Activated naive CD8-positive, alpha-beta T cell treated with anti-CD3 and anti-CD28 coated beads for 36 hours (primary cell): ENCODE results near the gene P2RX1. TPM values are rescaled to one million over a fixed set of nuclear protein-coding genes. Genes with fewer than 3 reads are reported as not detected.

Source experiments
- DNase-seq: peaks from one replicate; pipeline ENCODE4 v3.0.0; 2021
- H3K27ac Mint-ChIP-seq: one replicate; pipeline ENCODE4 v1.8.0; 2022; ENCODE audit warnings: mild to moderate bottlenecking, moderate library complexity, mixed read lengths
- H3K27me3 Mint-ChIP-seq: one replicate; pipeline ENCODE4 v1.8.0; 2022; ENCODE audit warnings: mild to moderate bottlenecking, mixed read lengths
- H3K36me3 Mint-ChIP-seq: one replicate; pipeline ENCODE4 v1.8.0; 2021; ENCODE audit warnings: mild to moderate bottlenecking, mixed read lengths
- H3K4me1 Mint-ChIP-seq: one replicate; pipeline ENCODE4 v1.8.0; 2021; ENCODE audit warnings: mixed read lengths
- H3K4me3 Mint-ChIP-seq: one replicate; pipeline ENCODE4 v1.8.0; 2022; ENCODE audit warnings: mild to moderate bottlenecking, moderate library complexity, mixed read lengths
- H3K9me3 Mint-ChIP-seq: one replicate; pipeline ENCODE4 v1.8.0; 2022; ENCODE audit warnings: mixed read lengths
- total RNA-seq, 2 experiments: library from RNA; stranded (reverse); gene quantifications; one replicate each; pipeline ENCODE4 v1.2.3, GENCODE V29; 2021

Gene P2RX1
- total RNA-seq, 2 experiments from 2014 or later: 0.45 to 0.54 TPM

- Mint-ChIP-seq H3K36me3 (no peaks in the 10 kb centered on the region), H3K27ac (peak within 1 kb of the TSS; percentile 58), H3K9me3 (no peaks in the 10 kb centered on the region), H3K4me3 (peak within 1 kb of the TSS; percentile 80), H3K4me1 (peaks cover 25% of the 10 kb centered on the region), H3K27me3 (no peaks in the 10 kb centered on the region)
- DNase-seq: peak; percentile 95
These were observed 23.1 kb downstream of the P2RX1 start, which contains the start of gene CAMKK1 for GRCh38 chr17:3893003-3893719. CAMKK1 (minus strand) TSS chr17:3893053; CDS start chr17:3885687, 7,366 bp downstream.

DNA sequence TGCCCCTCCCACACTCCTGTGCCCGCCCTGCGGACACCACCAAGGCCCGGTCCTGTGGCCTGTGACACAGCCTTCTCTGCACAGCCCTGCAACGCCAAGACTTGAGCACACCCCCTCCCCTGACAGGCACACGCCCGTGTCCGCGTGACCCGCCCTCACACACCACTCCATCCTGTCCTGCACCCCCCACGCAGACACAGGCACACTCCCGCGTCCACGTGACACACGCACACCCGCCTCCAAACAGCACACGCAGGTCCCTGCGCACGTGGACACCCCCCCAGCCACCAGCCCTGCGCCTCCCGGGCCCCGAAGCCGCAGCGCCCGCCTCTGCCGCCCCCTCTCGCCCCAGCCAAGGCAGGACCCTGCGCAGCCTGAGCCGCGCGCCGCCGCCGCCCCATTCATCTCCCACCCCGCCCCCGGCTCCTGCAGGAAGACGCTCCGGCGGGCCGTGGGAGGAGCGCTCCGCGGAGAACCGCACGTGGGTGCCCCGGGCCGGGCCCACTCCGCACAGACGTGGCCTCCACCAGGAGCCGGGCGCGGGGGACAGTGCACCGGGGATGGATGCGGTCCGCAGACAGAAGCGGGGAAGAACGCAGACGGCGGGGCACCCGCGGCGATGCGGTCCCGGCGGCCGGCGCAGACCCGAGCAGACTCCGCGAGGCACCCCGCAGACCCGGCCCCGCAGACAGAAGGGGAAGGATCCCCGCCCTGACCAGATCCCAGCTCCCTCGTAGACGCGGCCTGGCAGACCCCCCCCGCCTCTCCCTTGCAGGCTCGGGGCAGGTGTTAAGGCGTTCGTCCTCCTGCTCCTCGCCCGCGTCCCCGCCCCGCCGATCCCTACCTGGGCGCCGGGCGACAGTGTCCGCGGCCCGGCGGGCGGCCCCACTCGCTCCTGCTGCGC lies 23.9 kb downstream of the P2RX1 start:
- H3K36me3 Mint-ChIP-seq: no peaks in the 10 kb centered on the region
- no peaks in the 10 kb centered on the region for H3K9me3 Mint-ChIP-seq
- H3K27me3 Mint-ChIP-seq: no peaks in the 10 kb centered on the region
- H3K27ac Mint-ChIP-seq: peak overlapping the region; percentile 57
- DNase-seq: peak; percentile 71
- peak overlapping the region; percentile 80 for H3K4me3 Mint-ChIP-seq
- H3K4me1 Mint-ChIP-seq: peaks cover 30% of the 10 kb centered on the region

GRCh38 chr17:3891626-3892094 lies 24.6 kb downstream of the P2RX1 start:
- Mint-ChIP-seq H3K27ac (peak overlapping the region; percentile 57), H3K4me3 (peak overlapping the region; percentile 80), H3K27me3 (no peaks in the 10 kb centered on the region), H3K36me3 (no peaks in the 10 kb centered on the region), H3K4me1 (peaks cover 37% of the 10 kb centered on the region), H3K9me3 (no peaks in the 10 kb centered on the region)
- DNase-seq: no peak

DNA sequence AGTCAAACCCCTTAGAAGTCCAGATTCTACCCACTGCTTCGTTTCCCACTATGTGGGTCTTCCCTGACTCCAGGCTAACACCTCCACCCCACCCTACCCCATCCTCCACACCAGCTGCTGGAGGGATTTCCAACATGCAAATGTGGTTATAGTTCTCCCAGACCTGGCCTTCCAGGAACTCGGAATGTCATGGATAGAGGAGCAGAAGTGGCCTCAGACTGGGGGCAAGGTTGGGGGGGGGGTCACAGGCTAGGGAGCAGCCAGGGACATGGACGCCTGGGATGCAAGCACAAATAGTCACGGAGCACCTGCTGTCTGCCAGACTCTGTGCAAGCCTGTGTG lies 25.4 kb downstream of the P2RX1 start:
- no peaks in the 10 kb centered on the region for H3K27me3 Mint-ChIP-seq
- peaks cover 42% of the 10 kb centered on the region for H3K4me1 Mint-ChIP-seq
- H3K9me3 Mint-ChIP-seq: no peaks in the 10 kb centered on the region
- peak overlapping the region; percentile 80 for H3K4me3 Mint-ChIP-seq
- no peak for DNase-seq
- H3K36me3 Mint-ChIP-seq: no peaks in the 10 kb centered on the region
- H3K27ac Mint-ChIP-seq: no peak overlapping the region

DNA sequence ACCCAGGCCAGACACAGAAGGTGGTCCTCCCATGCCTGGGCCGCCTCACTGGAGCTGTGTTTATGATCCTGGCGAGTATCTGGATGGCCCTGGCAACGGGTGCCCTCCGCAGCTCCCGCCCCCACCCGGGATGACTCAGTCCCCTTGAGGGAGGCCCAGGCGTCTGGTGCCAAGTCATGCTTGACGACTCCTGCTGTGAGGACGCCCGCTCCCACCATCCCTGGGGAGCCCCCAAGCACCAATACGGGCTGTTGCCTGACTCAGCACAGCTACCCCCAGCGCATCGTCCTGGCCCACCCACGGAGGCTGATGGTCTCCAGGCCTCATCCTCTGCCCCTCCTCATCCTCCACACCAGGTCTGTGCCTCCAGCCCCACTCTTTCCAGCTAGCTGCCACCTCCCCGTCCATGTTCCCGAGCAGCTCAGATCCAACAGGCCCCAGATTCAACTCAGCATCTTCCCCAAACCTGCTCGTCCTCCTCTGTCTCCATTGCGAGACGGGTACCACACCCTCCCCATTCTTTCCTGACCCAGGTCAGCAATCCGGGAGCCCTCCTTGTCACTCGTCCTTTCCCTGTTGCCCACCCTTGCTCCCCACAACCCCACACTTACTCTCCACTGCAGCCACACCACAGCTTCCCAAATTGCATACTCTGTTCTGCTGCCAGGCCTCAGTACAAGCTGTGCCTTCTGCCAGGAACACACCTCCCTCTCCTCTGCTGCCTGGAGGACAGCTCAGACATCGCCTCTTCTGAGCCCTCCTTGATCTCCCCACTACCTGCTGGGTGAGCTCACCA lies 26.0 kb downstream of the P2RX1 start:
- H3K4me3 Mint-ChIP-seq: no peak overlapping the region
- H3K4me1 Mint-ChIP-seq: peaks cover 42% of the 10 kb centered on the region
- H3K9me3 Mint-ChIP-seq: no peaks in the 10 kb centered on the region
- H3K27me3 Mint-ChIP-seq: no peaks in the 10 kb centered on the region
- no peaks in the 10 kb centered on the region for H3K36me3 Mint-ChIP-seq
- DNase-seq: no peak
- H3K27ac Mint-ChIP-seq: no peak overlapping the region

- H3K36me3 Mint-ChIP-seq: no peaks in the 10 kb centered on the region
- H3K27me3 Mint-ChIP-seq: no peaks in the 10 kb centered on the region
- H3K27ac Mint-ChIP-seq: no peak overlapping the region
- peaks cover 42% of the 10 kb centered on the region for H3K4me1 Mint-ChIP-seq
- H3K9me3 Mint-ChIP-seq: no peaks in the 10 kb centered on the region
- H3K4me3 Mint-ChIP-seq: no peak overlapping the region
- no peak for DNase-seq
These were observed 26.8 kb downstream of the P2RX1 start for GRCh38 chr17:3889325-3890012.

GRCh38 chr17:3888343-3889171 lies 27.7 kb downstream of the P2RX1 start:
- Mint-ChIP-seq H3K36me3 (no peaks in the 10 kb centered on the region), H3K9me3 (no peaks in the 10 kb centered on the region), H3K4me3 (no peak overlapping the region), H3K27ac (no peak overlapping the region), H3K4me1 (peaks cover 37% of the 10 kb centered on the region), H3K27me3 (no peaks in the 10 kb centered on the region)
- no peak for DNase-seq

- no peaks in the 10 kb centered on the region for H3K27me3 Mint-ChIP-seq
- peaks cover 34% of the 10 kb centered on the region for H3K4me1 Mint-ChIP-seq
- no peak overlapping the region for H3K27ac Mint-ChIP-seq
- no peak for DNase-seq
- H3K4me3 Mint-ChIP-seq: no peak overlapping the region
- H3K9me3 Mint-ChIP-seq: no peaks in the 10 kb centered on the region
- no peaks in the 10 kb centered on the region for H3K36me3 Mint-ChIP-seq
These were observed 28.5 kb downstream of the P2RX1 start for GRCh38 chr17:3887804-3888203.

- Mint-ChIP-seq H3K4me3 (peak overlapping the region; percentile 5), H3K9me3 (no peaks in the 10 kb centered on the region), H3K4me1 (peaks cover 34% of the 10 kb centered on the region), H3K36me3 (no peaks in the 10 kb centered on the region), H3K27ac (peak overlapping the region; percentile 43), H3K27me3 (no peaks in the 10 kb centered on the region)
- DNase-seq: no peak
These were observed 28.9 kb downstream of the P2RX1 start for GRCh38 chr17:3887394-3887793.

GRCh38 chr17:3886776-3887175 lies 29.5 kb downstream of the P2RX1 start:
- H3K4me3 Mint-ChIP-seq: peak overlapping the region; percentile 5
- DNase-seq: no peak
- H3K36me3 Mint-ChIP-seq: no peaks in the 10 kb centered on the region
- H3K4me1 Mint-ChIP-seq: peaks cover 32% of the 10 kb centered on the region
- peak overlapping the region; percentile 43 for H3K27ac Mint-ChIP-seq
- H3K9me3 Mint-ChIP-seq: no peaks in the 10 kb centered on the region
- H3K27me3 Mint-ChIP-seq: no peaks in the 10 kb centered on the region

- no peaks in the 10 kb centered on the region for H3K27me3 Mint-ChIP-seq
- no peak overlapping the region for H3K4me3 Mint-ChIP-seq
- H3K4me1 Mint-ChIP-seq: peaks cover 25% of the 10 kb centered on the region
- H3K9me3 Mint-ChIP-seq: no peaks in the 10 kb centered on the region
- DNase-seq: no peak
- H3K36me3 Mint-ChIP-seq: no peaks in the 10 kb centered on the region
- H3K27ac Mint-ChIP-seq: no peak overlapping the region
These were observed 30.3 kb downstream of the P2RX1 start for GRCh38 chr17:3885970-3886369.

DNA sequence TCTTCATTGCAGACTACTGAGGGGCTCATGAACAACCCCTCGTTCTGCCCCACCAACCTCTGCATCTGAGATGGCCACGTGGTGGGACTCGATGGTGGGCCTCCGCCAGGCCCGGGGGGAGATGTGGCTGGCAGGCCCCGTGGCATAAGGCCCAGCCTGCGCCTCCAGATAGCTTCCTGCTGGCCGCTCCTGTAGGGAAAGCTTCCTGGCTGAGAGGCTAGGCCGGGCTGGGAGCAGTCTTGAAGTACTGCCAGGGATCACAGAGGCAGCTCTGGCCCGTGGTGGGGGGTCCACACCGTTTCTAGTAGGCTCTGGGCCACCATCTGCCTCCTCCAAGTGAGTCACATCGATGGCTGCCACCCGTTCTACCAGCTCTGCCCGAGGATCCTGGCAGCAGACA lies 31.0 kb downstream of the P2RX1 start:
- Mint-ChIP-seq H3K36me3 (no peaks in the 10 kb centered on the region), H3K27me3 (no peaks in the 10 kb centered on the region), H3K27ac (no peak overlapping the region), H3K9me3 (no peaks in the 10 kb centered on the region), H3K4me1 (peaks cover 21% of the 10 kb centered on the region), H3K4me3 (no peak overlapping the region)
- DNase-seq: no peak

DNA sequence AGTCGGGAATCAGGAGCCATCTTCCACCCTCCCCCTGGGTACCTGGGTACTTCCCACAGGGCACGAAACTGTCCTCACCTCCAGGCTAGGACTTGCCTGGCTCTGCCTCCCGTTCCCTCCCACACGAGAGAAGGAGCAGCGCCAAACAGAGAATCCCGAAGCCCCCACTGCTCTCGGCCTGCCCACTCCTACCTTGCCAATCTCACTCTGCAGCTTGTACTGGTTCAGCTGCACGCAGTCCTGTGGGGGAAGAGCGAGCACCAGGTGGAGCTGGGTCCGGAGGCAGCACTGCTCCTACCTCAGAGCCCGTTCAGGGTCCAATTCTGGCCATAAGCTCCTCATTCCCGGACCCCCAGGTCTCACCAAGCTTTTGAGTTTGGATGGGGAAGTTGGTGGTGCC lies 32.1 kb downstream of the P2RX1 start:
- Mint-ChIP-seq H3K27ac (no peak overlapping the region), H3K27me3 (no peaks in the 10 kb centered on the region), H3K4me1 (peaks cover 19% of the 10 kb centered on the region), H3K4me3 (no peak overlapping the region), H3K9me3 (no peaks in the 10 kb centered on the region), H3K36me3 (no peaks in the 10 kb centered on the region)
- DNase-seq: no peak

DNA sequence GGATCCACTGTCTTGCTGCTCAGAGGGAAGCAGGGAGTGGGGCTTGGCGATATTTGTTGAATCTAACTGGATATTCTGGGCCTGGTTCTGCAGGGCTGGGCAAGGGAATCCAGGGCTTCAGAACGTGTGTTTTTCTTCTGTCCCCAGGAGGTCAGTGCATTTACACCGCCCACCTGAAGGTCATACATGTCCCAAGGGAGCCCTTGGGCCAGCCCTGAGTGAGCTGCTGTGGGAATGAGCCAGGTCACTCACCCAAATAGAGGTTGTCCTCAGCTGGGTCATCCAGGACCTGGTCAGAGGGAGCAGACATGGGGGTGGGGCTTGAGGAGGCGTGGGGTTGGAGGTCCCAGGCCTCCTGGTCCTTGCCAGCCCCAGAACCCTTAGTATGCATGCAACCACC lies 34.0 kb downstream of the P2RX1 start:
- DNase-seq: no peak
- Mint-ChIP-seq H3K36me3 (no peaks in the 10 kb centered on the region), H3K9me3 (no peaks in the 10 kb centered on the region), H3K4me1 (peaks cover 11% of the 10 kb centered on the region), H3K27ac (no peak overlapping the region), H3K4me3 (no peak overlapping the region), H3K27me3 (no peaks in the 10 kb centered on the region)
